NCI-H2081 treated with DMSO at 0.1 percent for 48 hours (cell line): ENCODE measurements around the gene QRICH2.
"Not testable (repeated sequence)": the region's sequence is repeated elsewhere in the genome, so short reads cannot be mapped to it uniquely, and the experiment has no call there.

Source experiments
- DNase-seq: peaks from one replicate; lab custom pipeline; 2025; lab: John Stamatoyannopoulos, UW

The QRICH2 gene, protein sequence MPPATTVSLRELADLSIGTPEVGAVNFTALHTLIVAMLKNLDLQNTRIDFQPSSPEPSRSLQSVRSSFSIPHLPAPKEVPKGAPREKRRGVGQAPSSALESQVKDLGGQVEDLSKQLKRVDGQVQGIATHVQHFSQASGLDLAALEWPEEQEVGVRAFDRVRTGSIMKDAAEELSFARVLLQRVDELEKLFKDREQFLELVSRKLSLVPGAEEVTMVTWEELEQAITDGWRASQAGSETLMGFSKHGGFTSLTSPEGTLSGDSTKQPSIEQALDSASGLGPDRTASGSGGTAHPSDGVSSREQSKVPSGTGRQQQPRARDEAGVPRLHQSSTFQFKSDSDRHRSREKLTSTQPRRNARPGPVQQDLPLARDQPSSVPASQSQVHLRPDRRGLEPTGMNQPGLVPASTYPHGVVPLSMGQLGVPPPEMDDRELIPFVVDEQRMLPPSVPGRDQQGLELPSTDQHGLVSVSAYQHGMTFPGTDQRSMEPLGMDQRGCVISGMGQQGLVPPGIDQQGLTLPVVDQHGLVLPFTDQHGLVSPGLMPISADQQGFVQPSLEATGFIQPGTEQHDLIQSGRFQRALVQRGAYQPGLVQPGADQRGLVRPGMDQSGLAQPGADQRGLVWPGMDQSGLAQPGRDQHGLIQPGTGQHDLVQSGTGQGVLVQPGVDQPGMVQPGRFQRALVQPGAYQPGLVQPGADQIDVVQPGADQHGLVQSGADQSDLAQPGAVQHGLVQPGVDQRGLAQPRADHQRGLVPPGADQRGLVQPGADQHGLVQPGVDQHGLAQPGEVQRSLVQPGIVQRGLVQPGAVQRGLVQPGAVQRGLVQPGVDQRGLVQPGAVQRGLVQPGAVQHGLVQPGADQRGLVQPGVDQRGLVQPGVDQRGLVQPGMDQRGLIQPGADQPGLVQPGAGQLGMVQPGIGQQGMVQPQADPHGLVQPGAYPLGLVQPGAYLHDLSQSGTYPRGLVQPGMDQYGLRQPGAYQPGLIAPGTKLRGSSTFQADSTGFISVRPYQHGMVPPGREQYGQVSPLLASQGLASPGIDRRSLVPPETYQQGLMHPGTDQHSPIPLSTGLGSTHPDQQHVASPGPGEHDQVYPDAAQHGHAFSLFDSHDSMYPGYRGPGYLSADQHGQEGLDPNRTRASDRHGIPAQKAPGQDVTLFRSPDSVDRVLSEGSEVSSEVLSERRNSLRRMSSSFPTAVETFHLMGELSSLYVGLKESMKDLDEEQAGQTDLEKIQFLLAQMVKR (N-terminal part only)

DNA sequence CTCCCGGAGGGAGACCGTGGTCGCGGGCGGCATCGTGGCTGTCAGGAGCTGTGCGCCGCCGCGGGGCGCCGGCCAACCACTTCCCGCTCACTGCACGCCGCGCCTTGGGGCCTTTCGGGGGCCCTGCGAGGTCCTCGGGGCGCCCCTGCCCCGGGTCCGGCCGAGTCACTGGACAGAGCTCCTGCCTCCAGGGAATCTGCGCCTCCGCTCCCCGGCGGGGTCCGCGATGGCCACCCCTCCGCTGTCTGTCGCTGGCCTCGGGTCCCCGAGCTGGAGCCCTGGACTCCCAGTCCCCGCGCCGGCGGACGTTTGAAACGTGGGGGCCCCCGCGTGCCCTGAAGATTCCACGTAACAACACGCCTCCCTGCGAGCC lies at the start of gene QRICH2:
Gene QRICH2, minus strand, starts transcription at position 311 of the 373 bp plus-strand sequence. Its CDS starts 278 bp downstream, at position 33.
- DNase-seq, result no peak

- DNase-seq, result no peak
Observed at GRCh38 chr17:76357597-76358158, 49.6 kb upstream of the QRICH2 start.

GRCh38 chr17:76356803-76357456 lies 48.9 kb upstream of the QRICH2 start:
- DNase-seq, result no peak

DNA sequence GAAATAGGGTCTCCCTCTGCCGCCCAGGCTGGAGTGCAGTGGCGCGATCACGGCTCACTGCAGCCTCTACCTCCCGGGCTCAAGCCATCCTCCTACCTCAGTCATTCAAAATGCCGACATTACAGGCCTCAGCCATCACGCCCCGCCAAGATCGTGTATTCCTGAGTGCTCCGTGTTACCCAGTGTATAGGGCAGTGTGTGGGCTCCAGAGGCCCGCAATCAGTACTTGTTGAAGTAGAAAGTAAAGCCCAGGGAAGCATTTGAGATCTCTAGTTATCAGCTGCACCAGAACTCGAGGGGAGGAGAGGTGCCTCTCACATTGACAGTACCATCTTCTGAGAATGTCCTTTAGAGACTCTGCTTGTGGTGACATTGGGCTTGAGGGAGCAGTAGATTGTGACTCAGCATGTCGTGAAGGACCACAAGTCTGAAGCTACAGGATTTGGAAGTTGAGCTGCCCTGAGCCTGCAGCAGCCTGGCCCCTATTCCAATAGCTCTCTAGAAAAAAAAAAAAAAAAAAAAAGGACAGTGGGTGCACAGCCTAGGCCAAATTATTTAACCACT lies 46.8 kb upstream of the QRICH2 start:
- no peak for DNase-seq

- DNase-seq, result no peak
Observed at GRCh38 chr17:76354317-76354729, 46.2 kb upstream of the QRICH2 start.

- DNase-seq, result peak; percentile 81
Observed at GRCh38 chr17:76353599-76354316, 45.7 kb upstream of the QRICH2 start, which contains the start of gene PRPSAP1. PRPSAP1 (minus strand) TSS chr17:76353916; CDS start chr17:76353703, 213 bp downstream.

GRCh38 chr17:76353004-76353598 lies 45.0 kb upstream of the QRICH2 start:
- no peak for DNase-seq

GRCh38 chr17:76351526-76352071 lies 43.5 kb upstream of the QRICH2 start:
- DNase-seq, result no peak

GRCh38 chr17:76350463-76350862 lies 42.4 kb upstream of the QRICH2 start:
- DNase-seq, result no peak

DNA sequence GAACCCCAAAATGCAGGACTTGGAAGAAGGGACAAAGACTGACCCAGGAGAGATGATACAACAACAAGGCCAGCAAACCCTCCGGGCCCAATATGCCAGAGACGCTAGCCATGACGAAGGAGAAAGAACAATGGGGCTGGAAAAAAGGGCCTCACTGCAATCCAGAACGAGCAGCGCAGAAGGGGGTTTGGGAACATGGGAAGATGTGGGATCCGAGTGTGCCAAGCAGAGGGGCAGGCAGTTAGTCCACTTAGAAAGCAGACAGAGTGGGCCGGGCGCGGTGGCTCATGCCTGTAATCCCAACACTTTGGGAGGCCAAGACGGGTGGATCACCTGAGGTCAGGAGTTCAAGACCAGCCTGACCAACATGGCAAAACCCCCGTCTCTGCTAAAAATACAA lies 38.9 kb upstream of the QRICH2 start:
- not testable (repeated sequence) for DNase-seq

DNA sequence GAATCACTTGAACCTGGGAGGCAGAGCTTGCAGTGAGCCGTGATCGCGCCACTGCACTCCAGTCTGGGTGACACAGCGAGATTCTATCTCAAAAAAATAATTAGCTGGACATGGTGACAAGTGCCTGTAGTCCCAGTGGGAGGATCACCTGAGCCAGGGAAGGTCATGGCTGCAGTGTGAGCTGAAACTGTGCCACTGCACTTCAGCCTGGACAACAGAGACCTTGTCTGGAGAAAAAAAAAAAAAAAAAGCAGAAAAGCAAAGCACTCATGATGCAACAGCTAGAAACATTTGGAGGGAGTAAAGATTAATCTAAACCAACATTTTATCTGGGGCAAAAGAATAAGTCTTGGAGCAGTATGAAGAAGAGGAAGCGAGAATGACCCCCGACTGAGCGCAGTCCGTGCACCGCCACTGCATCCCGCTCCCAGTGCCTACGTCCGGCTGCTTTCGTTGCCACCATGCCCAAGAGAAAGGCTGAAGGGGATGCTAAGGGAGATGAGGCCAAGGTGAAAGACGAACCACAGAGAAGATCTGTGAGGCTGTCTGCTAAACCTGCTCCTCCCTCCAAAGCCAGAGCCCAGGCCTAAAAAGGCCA lies 37.4 kb upstream of the QRICH2 start:
- DNase-seq, result no peak

GRCh38 chr17:76343106-76343505 lies 35.0 kb upstream of the QRICH2 start:
- no peak for DNase-seq

DNA sequence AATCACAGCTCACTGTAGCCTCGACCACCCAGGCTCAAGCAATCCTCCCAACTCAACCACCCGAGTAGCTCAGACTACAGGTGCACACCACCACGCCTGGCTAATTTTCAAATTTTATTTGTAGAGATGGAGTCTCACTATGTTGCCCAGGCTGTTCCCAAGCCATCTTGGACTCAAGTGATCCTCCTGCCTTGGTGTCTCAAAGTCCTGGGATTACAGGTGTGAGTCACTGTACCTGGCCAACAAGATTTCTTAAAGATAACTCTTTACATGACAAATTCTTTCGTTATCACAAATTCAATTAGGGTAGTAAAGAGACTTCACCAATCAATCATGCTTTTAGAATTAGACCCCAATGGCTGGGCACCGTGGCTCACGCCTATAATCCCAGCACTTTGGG lies 33.2 kb upstream of the QRICH2 start:
- DNase-seq, result no peak

DNA sequence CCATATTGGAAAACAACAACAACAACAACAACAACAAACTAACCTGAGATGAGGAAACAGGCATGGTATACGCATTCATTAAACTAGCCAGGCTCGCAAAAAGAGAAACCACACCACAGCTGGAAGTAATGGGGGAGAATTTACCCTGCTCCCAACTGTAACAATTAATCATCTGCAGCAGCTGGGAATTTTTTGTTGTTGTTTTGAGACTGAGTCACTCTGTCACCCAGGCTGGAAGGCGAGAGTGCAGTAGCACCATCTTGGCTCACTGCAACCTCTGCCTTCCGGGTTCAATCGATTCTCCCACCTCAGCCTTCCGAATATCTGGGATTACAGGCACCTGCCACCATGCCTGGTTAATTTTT lies 29.3 kb upstream of the QRICH2 start:
- no peak for DNase-seq

GRCh38 chr17:76336756-76337412 lies 28.8 kb upstream of the QRICH2 start:
- DNase-seq, result no peak

- no peak for DNase-seq
Observed at GRCh38 chr17:76335716-76336381, 27.8 kb upstream of the QRICH2 start.

GRCh38 chr17:76333673-76334505 lies 25.8 kb upstream of the QRICH2 start:
- DNase-seq, result no peak
